Transverse colon (tissue), 4 donors: ENCODE measurements around the gene OCSTAMP.

Experiments used
- CTCF ChIP-seq, 5 experiments: fragments of 200-600 bp in 3 of 5; fragments of 450-650 bp in 2 of 5; sonication (generic) in 3 of 5; IDR thresholded peaks; 1 replicate in 2 of 5; 2 replicates in 3 of 5; pipeline ENCODE4 v1.5.1; 2016 to 2017; ENCODE audit warnings: antibody characterized with exemption in 5 of 5, inconsistent platforms in 3 of 5, mild to moderate bottlenecking in 2 of 5, moderate library complexity in 1 of 5
- EP300 ChIP-seq: sonication (generic); formaldehyde crosslinking; IDR thresholded peaks from one replicate; pipeline ENCODE4 v1.6.1; 2017; ENCODE audit warnings: antibody characterized with exemption, low read depth
- POLR2A ChIP-seq: fragments of 450-650 bp; IDR thresholded peaks from one replicate; pipeline ENCODE4 v1.6.1; 2016; ENCODE audit warnings: antibody characterized with exemption, mild to moderate bottlenecking, moderate library complexity
- POLR2AphosphoS5 ChIP-seq, 3 donors: sonication (generic); formaldehyde crosslinking; IDR thresholded peaks; one replicate each; pipeline ENCODE4 v1.6.1; 2016; ENCODE audit warnings: antibody characterized with exemption in 3 of 3

- TF ChIP-seq CTCF (IDR thresholded peaks at IDR 0.05) (no peak), POLR2A (no peak), POLR2AphosphoS5 (IDR thresholded peaks at IDR 0.05) (no peak), EP300 (no peak)
These were observed 5.9 kb downstream of the OCSTAMP start for GRCh38 chr20:46544576-46544975.
